H1 (cell line): ENCODE data around the gene WNK3. TPM values are rescaled to one million over a fixed set of nuclear protein-coding genes. Genes with fewer than 3 reads are reported as not detected.

Experiments
- ATF3 ChIP-seq: IDR thresholded peaks from 2 replicates; pipeline ENCODE4 v1.6.1; 2011; ENCODE audit warnings: low read depth, mild to moderate bottlenecking, low read length; ENCODE audit not compliant: insufficient read depth
- RXRA ChIP-seq: IDR thresholded peaks from 2 replicates; pipeline ENCODE4 v1.6.1; 2011; ENCODE audit warnings: low read depth, mild to moderate bottlenecking, low read length, moderate library complexity; ENCODE audit not compliant: insufficient read depth
- polyA plus RNA-seq, 7 experiments: library from polyadenylated mRNA; depleted of rRNA in 3 of 7; stranded (reverse) in 5 of 7; unstranded in 2 of 7; fragments of >200 nt in 5 of 7; fragments of 200-250 nt in 2 of 7; gene quantifications; 1 replicate in 5 of 7; 2 replicates in 1 of 7; 4 replicates in 1 of 7; pipeline versions ENCODE4 v1.2.1 to v1.2.3, GENCODE V29; 2011 to 2013; ENCODE audit warnings: missing spikeins in 2 of 7, mixed read lengths in 2 of 7
- total RNA-seq: library from RNA; stranded (reverse); fragmentation: NEBNext Ultra II Directional; extraction: Animal tissue kit (Norgen Biotek cat#: 25700); gene quantifications from 2 replicates; pipeline ENCODE4 v1.2.1, GENCODE V29; 2021
- TF ChIP-seq, protein P1 (sequence below): IDR thresholded peaks from 2 replicates; pipeline ENCODE4 v1.6.1; 2012; ENCODE audit warnings: inconsistent platforms

WNK3 gene
- total and polyA plus RNA-seq, 2 of the 8 experiments (the other 6 are each of a cell fraction or from before 2014, with no cell fraction given): 5.5 to 37.5 TPM

GRCh38 chrX:54271664-54272063 is 86.2 kb downstream of the WNK3 start (continued):
- no peak for TF ChIP-seq RXRA
- TF ChIP-seq ATF3: no peak
- TF ChIP-seq, protein P1, sequence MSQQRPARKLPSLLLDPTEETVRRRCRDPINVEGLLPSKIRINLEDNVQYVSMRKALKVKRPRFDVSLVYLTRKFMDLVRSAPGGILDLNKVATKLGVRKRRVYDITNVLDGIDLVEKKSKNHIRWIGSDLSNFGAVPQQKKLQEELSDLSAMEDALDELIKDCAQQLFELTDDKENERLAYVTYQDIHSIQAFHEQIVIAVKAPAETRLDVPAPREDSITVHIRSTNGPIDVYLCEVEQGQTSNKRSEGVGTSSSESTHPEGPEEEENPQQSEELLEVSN: no peak
